Measurements from ENCODE around the gene DDX17.

Gene DDX17

GRCh38 chr22:38506118-38506962 is at the start of gene DDX17:
Gene DDX17 (minus strand): TSS chr22:38506311.
- DNase-seq = peak; percentile 69 to 98 (median 94)

- DNase-seq = no peak
Measured at GRCh38 chr22:38554281-38554680, 48.2 kb upstream of the DDX17 start.

- no peak for DNase-seq
Measured at GRCh38 chr22:38549101-38549894, 43.2 kb upstream of the DDX17 start.

- no peak for DNase-seq
Measured at GRCh38 chr22:38540701-38541100, 34.6 kb upstream of the DDX17 start.

- no peak for DNase-seq
Measured at GRCh38 chr22:38531251-38531938, 25.3 kb upstream of the DDX17 start.

GRCh38 chr22:38524429-38524828 is 18.3 kb upstream of the DDX17 start:
- DNase-seq = no peak

- DNase-seq = no peak
Measured at GRCh38 chr22:38523479-38523878, 17.4 kb upstream of the DDX17 start.

- no peak for DNase-seq
Measured at GRCh38 chr22:38523029-38523428, 16.9 kb upstream of the DDX17 start.

- DNase-seq = peak in 2 of 58 donors; percentile 1 to 7
Measured at GRCh38 chr22:38519453-38520250, 13.5 kb upstream of the DDX17 start.

GRCh38 chr22:38518620-38519019 is 12.5 kb upstream of the DDX17 start:
- no peak for DNase-seq

- DNase-seq = no peak
Measured at GRCh38 chr22:38513063-38513462, 7.0 kb upstream of the DDX17 start.

- DNase-seq = no peak
Measured at GRCh38 chr22:38510416-38510970, 4.4 kb upstream of the DDX17 start.

- peak in 55 of 58 donors; percentile 29 to 90 (median 72) for DNase-seq
Measured at GRCh38 chr22:38505541-38506117, 482 bp downstream of the DDX17 start.

- DNase-seq = peak in 2 of 58 donors; percentile 18 to 20
Measured at GRCh38 chr22:38504731-38505540, 1.2 kb downstream of the DDX17 start.

- no peak for DNase-seq
Measured at GRCh38 chr22:38503021-38503420, 3.1 kb downstream of the DDX17 start.

GRCh38 chr22:38501797-38502672 is 4.1 kb downstream of the DDX17 start:
- no peak for DNase-seq

- no peak for DNase-seq
Measured at GRCh38 chr22:38497869-38498268, 8.2 kb downstream of the DDX17 start.

GRCh38 chr22:38494939-38495338 is 11.2 kb downstream of the DDX17 start:
- DNase-seq = no peak
